ENCODE measurements around the gene FAM177A1.

FAM177A1 gene

GRCh38 chr14:35123388-35123703 is 77.3 kb downstream of the FAM177A1 start:
- no peak for DNase-seq (ENCODE audit: low read depth)

DNA sequence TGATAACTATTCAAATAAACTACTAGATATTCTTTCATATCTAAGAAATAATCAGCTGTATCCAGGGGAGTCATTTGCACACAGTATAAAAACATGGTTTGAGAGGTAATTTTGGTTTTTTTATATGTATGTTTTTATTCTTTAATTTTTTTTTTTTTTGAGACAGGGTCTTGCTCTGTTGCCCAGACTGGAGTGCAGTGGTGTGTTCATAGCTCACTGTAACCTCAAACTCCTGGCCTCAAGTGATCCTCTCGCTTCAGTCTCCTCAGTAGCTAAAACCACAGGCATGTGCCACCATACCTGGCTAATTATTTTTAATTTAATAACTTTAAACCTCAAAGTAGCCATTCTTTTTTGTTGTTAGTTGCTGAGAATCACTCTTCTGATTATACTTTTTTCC is 78.1 kb downstream of the FAM177A1 start:
- no peak for DNase-seq (ENCODE audit: low read depth)

Measured in stimulated activated CD8-positive, alpha-beta memory T cell treated with anti-CD3 and anti-CD28 coated beads, Interleukin-15, amount 100 ng/mL, for 24 hours (primary cell).